RWPE2 (cell line): ENCODE measurements around the gene ADISSP.

Experiments used
- ATAC-seq: fragments of 200-7000 bp; cut with Tn5 transposase; 3 replicates; pipeline ENCODE4 v1.9.1; 2021; ENCODE audit warnings: low read depth
- DNase-seq: peaks from one replicate; pipeline ENCODE4 v3.0.0-alpha.2; 2020; ENCODE audit warnings: low spot score
- H3K27ac ChIP-seq: fragments of 450-650 bp; 2 replicates; pipeline ENCODE4 v1.5.1; 2017; ENCODE audit warnings: mild to moderate bottlenecking; ENCODE audit not compliant: poor library complexity, severe bottlenecking
- H3K27me3 ChIP-seq: fragments of 250-450 bp; sonication (Bioruptor Pico); 2 replicates; pipeline ENCODE4 v1.5.1; 2021; ENCODE audit warnings: mild to moderate bottlenecking, moderate library complexity; ENCODE audit not compliant: insufficient read depth, poor library complexity, severe bottlenecking
- H3K36me3 ChIP-seq: fragments of 250-450 bp; sonication (Bioruptor Pico); 2 replicates; pipeline ENCODE4 v1.5.1; 2020; ENCODE audit warnings: low read depth, mild to moderate bottlenecking, moderate library complexity
- H3K4me1 ChIP-seq: fragments of 250-450 bp; sonication (Bioruptor Pico); 2 replicates; pipeline ENCODE4 v1.5.1; 2021; ENCODE audit warnings: mild to moderate bottlenecking, moderate library complexity; ENCODE audit not compliant: insufficient read depth, poor library complexity, severe bottlenecking
- H3K4me3 ChIP-seq: fragments of 250-450 bp; sonication (Bioruptor Pico); 2 replicates; pipeline ENCODE4 v1.5.1; 2021; ENCODE audit warnings: mild to moderate bottlenecking, moderate library complexity; ENCODE audit not compliant: severe bottlenecking
- H3K9me3 ChIP-seq: fragments of 250-450 bp; sonication (Bioruptor Pico); 2 replicates; pipeline ENCODE4 v1.5.1; 2021; ENCODE audit warnings: mild to moderate bottlenecking, moderate library complexity; ENCODE audit not compliant: severe bottlenecking
- TF ChIP-seq, protein P1 (sequence below): fragments of 450-650 bp; IDR thresholded peaks from one replicate; pipeline ENCODE4 v1.5.1; 2017; ENCODE audit warnings: mild to moderate bottlenecking, moderate library complexity; ENCODE audit not compliant: poor library complexity, severe bottlenecking

The ADISSP gene

GRCh38 chr20:3720626-3721025 lies 46.9 kb downstream of the ADISSP start:
- no peaks in the 10 kb centered on the region for H3K27me3 ChIP-seq
- H3K9me3 ChIP-seq = no peaks in the 10 kb centered on the region
- ATAC-seq = no peak
- no peak overlapping the region for H3K4me3 ChIP-seq
- no peak overlapping the region for H3K27ac ChIP-seq
- H3K4me1 ChIP-seq = no peaks in the 10 kb centered on the region
- TF ChIP-seq, protein P1, sequence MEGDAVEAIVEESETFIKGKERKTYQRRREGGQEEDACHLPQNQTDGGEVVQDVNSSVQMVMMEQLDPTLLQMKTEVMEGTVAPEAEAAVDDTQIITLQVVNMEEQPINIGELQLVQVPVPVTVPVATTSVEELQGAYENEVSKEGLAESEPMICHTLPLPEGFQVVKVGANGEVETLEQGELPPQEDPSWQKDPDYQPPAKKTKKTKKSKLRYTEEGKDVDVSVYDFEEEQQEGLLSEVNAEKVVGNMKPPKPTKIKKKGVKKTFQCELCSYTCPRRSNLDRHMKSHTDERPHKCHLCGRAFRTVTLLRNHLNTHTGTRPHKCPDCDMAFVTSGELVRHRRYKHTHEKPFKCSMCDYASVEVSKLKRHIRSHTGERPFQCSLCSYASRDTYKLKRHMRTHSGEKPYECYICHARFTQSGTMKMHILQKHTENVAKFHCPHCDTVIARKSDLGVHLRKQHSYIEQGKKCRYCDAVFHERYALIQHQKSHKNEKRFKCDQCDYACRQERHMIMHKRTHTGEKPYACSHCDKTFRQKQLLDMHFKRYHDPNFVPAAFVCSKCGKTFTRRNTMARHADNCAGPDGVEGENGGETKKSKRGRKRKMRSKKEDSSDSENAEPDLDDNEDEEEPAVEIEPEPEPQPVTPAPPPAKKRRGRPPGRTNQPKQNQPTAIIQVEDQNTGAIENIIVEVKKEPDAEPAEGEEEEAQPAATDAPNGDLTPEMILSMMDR = no peak
- no peaks in the 10 kb centered on the region for H3K36me3 ChIP-seq
- DNase-seq = no peak

DNA sequence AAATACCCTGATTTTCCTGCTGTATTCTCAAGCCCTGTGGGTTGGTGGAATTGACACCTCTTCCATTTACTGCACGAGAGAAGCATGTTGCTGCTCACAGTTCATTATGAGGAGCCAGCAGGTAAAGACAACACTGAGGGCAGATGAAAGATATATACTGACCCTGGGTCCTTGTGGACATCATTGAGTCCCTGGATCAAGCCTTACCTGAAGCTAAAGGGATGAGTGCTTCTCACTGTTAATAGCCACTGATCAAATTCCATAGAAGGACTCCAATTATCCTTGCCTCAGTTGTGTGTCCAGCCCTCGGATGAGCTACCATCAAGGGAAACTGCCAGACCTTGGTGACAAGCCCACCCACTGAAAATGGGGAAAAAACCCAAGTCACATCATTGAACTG lies 47.5 kb downstream of the ADISSP start:
- TF ChIP-seq, protein P1 = no peak
- DNase-seq = no peak
- Histone ChIP-seq H3K36me3 (no peaks in the 10 kb centered on the region), H3K4me3 (no peak overlapping the region), H3K4me1 (no peaks in the 10 kb centered on the region), H3K27ac (no peak overlapping the region), H3K9me3 (no peaks in the 10 kb centered on the region), H3K27me3 (no peaks in the 10 kb centered on the region)
- no peak for ATAC-seq

GRCh38 chr20:3719046-3719445 lies 48.5 kb downstream of the ADISSP start:
- DNase-seq (no peak), ATAC-seq (no peak)
- no peak overlapping the region for H3K27ac ChIP-seq
- H3K4me1 ChIP-seq = no peaks in the 10 kb centered on the region
- TF ChIP-seq, protein P1 = no peak
- H3K27me3 ChIP-seq = no peaks in the 10 kb centered on the region
- no peaks in the 10 kb centered on the region for H3K36me3 ChIP-seq
- no peaks in the 10 kb centered on the region for H3K9me3 ChIP-seq
- H3K4me3 ChIP-seq = no peak overlapping the region

DNA sequence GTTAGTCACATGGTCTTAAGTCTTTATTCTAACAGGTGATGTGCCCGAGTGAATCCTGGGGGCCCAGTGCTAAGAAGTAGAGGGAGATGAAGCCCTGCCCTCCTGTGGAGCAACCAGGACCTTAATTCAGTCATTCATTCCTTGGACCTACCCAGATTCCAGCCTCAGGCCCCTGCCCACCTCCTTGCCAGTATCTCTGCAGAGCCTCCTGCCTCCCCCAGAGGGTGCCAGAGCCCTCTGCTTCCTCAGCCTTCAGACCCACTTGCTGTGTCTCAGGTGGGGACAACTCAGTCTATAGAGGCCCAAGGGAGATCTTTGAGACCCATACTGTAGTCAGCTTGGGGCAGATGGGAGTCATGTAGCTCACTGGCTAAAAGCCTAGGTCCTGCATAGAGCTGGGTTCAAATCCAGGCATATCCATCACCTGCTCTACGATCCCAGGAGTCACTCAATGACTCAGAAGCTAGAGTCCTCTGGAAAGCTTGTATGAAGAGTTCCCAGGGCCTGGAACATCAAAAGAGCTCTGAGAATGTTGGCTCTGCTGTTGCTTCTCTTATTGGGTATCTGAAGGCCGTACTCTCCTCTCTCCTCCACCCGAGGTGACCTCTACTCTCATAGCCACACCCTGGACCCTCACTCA lies 51.2 kb downstream of the ADISSP start:
- H3K9me3 ChIP-seq = no peaks in the 10 kb centered on the region
- ATAC-seq (peak; percentile 84), DNase-seq (no peak)
- no peaks in the 10 kb centered on the region for H3K27me3 ChIP-seq
- no peaks in the 10 kb centered on the region for H3K36me3 ChIP-seq
- no peak overlapping the region for H3K27ac ChIP-seq
- H3K4me1 ChIP-seq = no peaks in the 10 kb centered on the region
- TF ChIP-seq, protein P1 = peak; percentile 85
- no peak overlapping the region for H3K4me3 ChIP-seq

GRCh38 chr20:3714092-3714491 lies 53.5 kb downstream of the ADISSP start:
- ATAC-seq (no peak), DNase-seq (no peak)
- H3K36me3 ChIP-seq = no peaks in the 10 kb centered on the region

More at GRCh38 chr20:3714092-3714491, 53.5 kb downstream of the ADISSP start:
- H3K27ac ChIP-seq = no peak overlapping the region
- no peaks in the 10 kb centered on the region for H3K4me1 ChIP-seq
- H3K27me3 ChIP-seq = no peaks in the 10 kb centered on the region
- no peak overlapping the region for H3K4me3 ChIP-seq
- no peaks in the 10 kb centered on the region for H3K9me3 ChIP-seq
- TF ChIP-seq, protein P1 = no peak
